Natural killer cell (primary cell): Measurements from ENCODE around the gene SMC5. TPM values are rescaled to one million over a fixed set of nuclear protein-coding genes. Genes with fewer than 3 reads are reported as not detected.
A peak's percentile ranks its signal among the peaks of the same experiment; 100 is the strongest.

Source experiments
- ATAC-seq, 3 donors: fragments of 150-1000 bp in 2 of 3; fragments of 200-7000 bp in 1 of 3; cut with Tn5 transposase; 1 replicate in 1 of 3; 2 replicates in 2 of 3; pipeline ENCODE4 v1.10.0; 2021; ENCODE audit warnings: mild to moderate bottlenecking in 2 of 3, moderate library complexity in 2 of 3
- DNase-seq, 2 donors: peaks; one replicate each; pipeline versions ENCODE4 v3.0.0 to v3.0.0-alpha.2; 2013 to 2021; ENCODE audit warnings: mixed read lengths in 1 of 2
- H3K27ac ChIP-seq: one replicate; pipeline ENCODE4 v1.5.1; 2013; ENCODE audit warnings: mild to moderate bottlenecking, low read length
- H3K27me3 ChIP-seq: one replicate; pipeline ENCODE4 v1.6.1; 2013; ENCODE audit warnings: low read length; ENCODE audit not compliant: control insufficient read depth, insufficient read depth
- H3K36me3 ChIP-seq: one replicate; pipeline ENCODE4 v1.6.1; 2013; ENCODE audit warnings: low read length; ENCODE audit not compliant: control insufficient read depth, insufficient read depth
- H3K4me1 ChIP-seq: one replicate; pipeline ENCODE4 v1.6.1; 2013; ENCODE audit warnings: low read length; ENCODE audit not compliant: control insufficient read depth, insufficient read depth
- H3K4me3 ChIP-seq: one replicate; pipeline ENCODE4 v1.5.1; 2013; ENCODE audit warnings: low read length
- H3K9me3 ChIP-seq: one replicate; pipeline ENCODE4 v1.6.1; 2013; ENCODE audit warnings: low read length; ENCODE audit not compliant: control insufficient read depth, insufficient read depth
- H3K27ac Mint-ChIP-seq, 2 donors: one replicate each; pipeline ENCODE4 v1.8.0; 2022; ENCODE audit warnings: mild to moderate bottlenecking in 2 of 2, mixed read lengths in 2 of 2, moderate library complexity in 1 of 2
- H3K27me3 Mint-ChIP-seq, 2 donors: one replicate each; pipeline ENCODE4 v1.8.0; 2022; ENCODE audit warnings: low read depth in 2 of 2, mixed read lengths in 2 of 2
- H3K36me3 Mint-ChIP-seq: one replicate; pipeline ENCODE4 v1.8.0; 2022; ENCODE audit warnings: mixed read lengths
- H3K4me1 Mint-ChIP-seq, 2 donors: one replicate each; pipeline ENCODE4 v1.8.0; 2022; ENCODE audit warnings: mixed read lengths in 2 of 2
- H3K4me3 Mint-ChIP-seq: one replicate; pipeline ENCODE4 v1.8.0; 2022; ENCODE audit warnings: mild to moderate bottlenecking, moderate library complexity, mixed read lengths
- H3K9me3 Mint-ChIP-seq, 2 donors: one replicate each; pipeline ENCODE4 v1.8.0; 2022; ENCODE audit warnings: mixed read lengths in 2 of 2
- WGBS: methylation state at CpG from one replicate; pipeline ENCODE4 v1.1.7; 2013; ENCODE audit warnings: missing lambda C conversion rate; ENCODE audit not compliant: insufficient coverage; 5-methylcytosine and 5-hydroxymethylcytosine counted together
- intact Hi-C: fragments of 100-400 bp; cut with micrococcal nuclease; formaldehyde crosslinking; loops from one replicate; pipeline ENCODE4 v1.14.2; 2022
- total RNA-seq, 4 donors: library from RNA; stranded (reverse); fragments of 120-200 nt in 1 of 4; gene quantifications; one replicate each; pipeline versions ENCODE4 v1.2.3 to v1.2.4, GENCODE V29; 2013 to 2022
- TF ChIP-seq, protein P1 (sequence below): fragments of 200-600 bp; IDR thresholded peaks from one replicate; pipeline ENCODE4 v1.8.0; 2022; ENCODE audit warnings: antibody characterized with exemption

The SMC5 gene
- total RNA-seq, 3 donors from 2014 or later (not counting 1 experiment from before 2014, with no cell fraction given) = 35.0 to 41.0 (median 40.9) TPM

- Histone ChIP-seq H3K4me3 (no peak overlapping the region), H3K27me3 (no peaks in the 10 kb centered on the region), H3K27ac (no peak overlapping the region), H3K36me3 (no peaks in the 10 kb centered on the region), H3K9me3 (no peaks in the 10 kb centered on the region), H3K4me1 (no peaks in the 10 kb centered on the region)
- no peak overlapping the region for H3K27ac Mint-ChIP-seq
- peaks cover 4 to 7% of the 10 kb centered on the region in 2 donors for H3K27me3 Mint-ChIP-seq
- no peaks in the 10 kb centered on the region for H3K4me1 Mint-ChIP-seq
- TF ChIP-seq, protein P1, sequence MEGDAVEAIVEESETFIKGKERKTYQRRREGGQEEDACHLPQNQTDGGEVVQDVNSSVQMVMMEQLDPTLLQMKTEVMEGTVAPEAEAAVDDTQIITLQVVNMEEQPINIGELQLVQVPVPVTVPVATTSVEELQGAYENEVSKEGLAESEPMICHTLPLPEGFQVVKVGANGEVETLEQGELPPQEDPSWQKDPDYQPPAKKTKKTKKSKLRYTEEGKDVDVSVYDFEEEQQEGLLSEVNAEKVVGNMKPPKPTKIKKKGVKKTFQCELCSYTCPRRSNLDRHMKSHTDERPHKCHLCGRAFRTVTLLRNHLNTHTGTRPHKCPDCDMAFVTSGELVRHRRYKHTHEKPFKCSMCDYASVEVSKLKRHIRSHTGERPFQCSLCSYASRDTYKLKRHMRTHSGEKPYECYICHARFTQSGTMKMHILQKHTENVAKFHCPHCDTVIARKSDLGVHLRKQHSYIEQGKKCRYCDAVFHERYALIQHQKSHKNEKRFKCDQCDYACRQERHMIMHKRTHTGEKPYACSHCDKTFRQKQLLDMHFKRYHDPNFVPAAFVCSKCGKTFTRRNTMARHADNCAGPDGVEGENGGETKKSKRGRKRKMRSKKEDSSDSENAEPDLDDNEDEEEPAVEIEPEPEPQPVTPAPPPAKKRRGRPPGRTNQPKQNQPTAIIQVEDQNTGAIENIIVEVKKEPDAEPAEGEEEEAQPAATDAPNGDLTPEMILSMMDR = no peak
- no peak overlapping the region for H3K4me3 Mint-ChIP-seq
- H3K36me3 Mint-ChIP-seq = no peaks in the 10 kb centered on the region
- DNase-seq (no peak), ATAC-seq (no peak)
- H3K9me3 Mint-ChIP-seq = no peaks in the 10 kb centered on the region
- WGBS = 94% methylated on average over 1 of the region's 1 CpG
- intact Hi-C loops = no loop called here
These were observed 8.6 kb upstream of the SMC5 start for GRCh38 chr9:70250221-70250620.

DNA sequence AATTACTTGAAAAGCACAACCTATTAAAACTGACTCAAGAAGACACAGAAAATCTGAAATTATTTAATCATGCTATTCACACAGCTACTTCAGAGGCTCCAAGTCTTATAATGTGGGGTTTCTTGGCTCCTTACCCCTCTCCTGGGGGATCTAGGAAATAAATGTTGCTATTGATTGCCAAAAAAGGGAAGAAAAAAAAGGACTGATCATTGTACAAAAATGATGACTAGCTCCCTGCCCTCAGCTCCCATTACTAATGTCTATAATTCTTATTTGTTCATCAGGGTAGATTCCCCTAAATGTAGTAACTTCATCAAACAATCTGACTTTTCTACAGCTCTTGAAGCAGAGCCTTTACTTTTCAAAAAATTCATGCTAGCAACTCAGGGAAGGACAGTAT, 3.3 kb upstream of the SMC5 start:
- Histone ChIP-seq H3K27ac (no peak overlapping the region), H3K4me1 (peaks cover 21% of the 10 kb centered on the region), H3K27me3 (no peaks in the 10 kb centered on the region), H3K9me3 (no peaks in the 10 kb centered on the region), H3K36me3 (no peaks in the 10 kb centered on the region), H3K4me3 (no peak overlapping the region)
- peaks cover 19 to 20% of the 10 kb centered on the region in 2 donors for H3K4me1 Mint-ChIP-seq
- H3K36me3 Mint-ChIP-seq = no peaks in the 10 kb centered on the region
- H3K27me3 Mint-ChIP-seq = peaks cover 0 to 2% of the 10 kb centered on the region in 2 donors
- no peak for ATAC-seq
- no peak overlapping the region for H3K27ac Mint-ChIP-seq
- TF ChIP-seq, protein P1 = no peak
- H3K4me3 Mint-ChIP-seq = no peak overlapping the region
- intact Hi-C loops = no loop called here
- H3K9me3 Mint-ChIP-seq = no peaks in the 10 kb centered on the region
- DNase-seq = no peak

- H3K36me3 Mint-ChIP-seq = no peaks in the 10 kb centered on the region
- peaks cover 24% of the 10 kb centered on the region for H3K4me1 ChIP-seq
- no peak overlapping the region for H3K27ac ChIP-seq
- no peak overlapping the region for H3K27ac Mint-ChIP-seq
- no peak overlapping the region for H3K4me3 ChIP-seq
- DNase-seq = no peak
- TF ChIP-seq, protein P1 = no peak
- no peak for ATAC-seq
- no peaks in the 10 kb centered on the region for H3K9me3 Mint-ChIP-seq
- no peaks in the 10 kb centered on the region for H3K9me3 ChIP-seq
- 95% methylated on average over 7 of the region's 7 CpGs for WGBS
- H3K27me3 ChIP-seq = no peaks in the 10 kb centered on the region
- peaks cover 25 to 26% of the 10 kb centered on the region in 2 donors for H3K4me1 Mint-ChIP-seq
- intact Hi-C loops = no loop called here
- H3K27me3 Mint-ChIP-seq = no peaks in the 10 kb centered on the region
- H3K36me3 ChIP-seq = peaks cover 3% of the 10 kb centered on the region
- H3K4me3 Mint-ChIP-seq = no peak overlapping the region
These were observed 2.6 kb upstream of the SMC5 start for GRCh38 chr9:70256123-70256551.

GRCh38 chr9:70257502-70257901, 1.3 kb upstream of the SMC5 start:
- Histone ChIP-seq H3K36me3 (peaks cover 6% of the 10 kb centered on the region), H3K9me3 (no peaks in the 10 kb centered on the region), H3K27ac (no peak overlapping the region), H3K27me3 (no peaks in the 10 kb centered on the region), H3K4me1 (peaks cover 24% of the 10 kb centered on the region), H3K4me3 (no peak overlapping the region)
- ATAC-seq = no peak
- peak in 1 of 2 donors; percentile 12 for DNase-seq
- Mint-ChIP-seq H3K9me3 (no peaks in the 10 kb centered on the region), H3K27ac (peak overlapping the region; percentile 90 to 94), H3K4me3 (peak overlapping the region; percentile 94), H3K27me3 (no peaks in the 10 kb centered on the region), H3K4me1 (peaks cover 39 to 40% of the 10 kb centered on the region in 2 donors), H3K36me3 (no peaks in the 10 kb centered on the region)
- 90% methylated on average over 2 of the region's 3 CpGs for WGBS
- TF ChIP-seq, protein P1 = no peak
- intact Hi-C loops = no loop called here
